Activated CD8-positive, alpha-beta memory T cell treated with anti-CD3 and anti-CD28 coated beads, Interleukin-2, amount 10 ng/mL, durations not matched to agents 7 days and 5 days (primary cell): ENCODE measurements around the gene CINP. TPM values are rescaled to one million over a fixed set of nuclear protein-coding genes. Genes with fewer than 3 reads are reported as not detected.
"Not testable (repeated sequence)": the region's sequence is repeated elsewhere in the genome, so short reads cannot be mapped to it uniquely, and the experiment has no call there.

ENCODE experiments used
- ATAC-seq: fragments of 150-1000 bp; cut with Tn5 transposase; one replicate; pipeline ENCODE4 v1.10.0; 2021; ENCODE audit warnings: moderate library complexity
- CTCF ChIA-PET: fragments of 350-600 bp; sonication (Branson Sonifier 250); formaldehyde crosslinking; loops from one replicate; lab custom pipeline; 2021; ENCODE audit warnings: antibody characterized with exemption; lab: Charles Lee
- DNase-seq: peaks from one replicate; pipeline ENCODE4 v3.0.0-alpha.2; 2020
- H3K27ac Mint-ChIP-seq: one replicate; pipeline ENCODE4 v1.8.0; 2021; ENCODE audit warnings: mild to moderate bottlenecking, mixed read lengths
- H3K27me3 Mint-ChIP-seq: one replicate; pipeline ENCODE4 v1.8.0; 2021; ENCODE audit warnings: mixed read lengths
- H3K36me3 Mint-ChIP-seq: one replicate; pipeline ENCODE4 v1.8.0; 2021; ENCODE audit warnings: mild to moderate bottlenecking, mixed read lengths
- H3K4me1 Mint-ChIP-seq: one replicate; pipeline ENCODE4 v1.8.0; 2021; ENCODE audit warnings: mixed read lengths
- H3K4me3 Mint-ChIP-seq: one replicate; pipeline ENCODE4 v1.8.0; 2021; ENCODE audit warnings: mild to moderate bottlenecking, moderate library complexity, mixed read lengths
- H3K9me3 Mint-ChIP-seq: one replicate; pipeline ENCODE4 v1.8.0; 2022; ENCODE audit warnings: low read depth, mixed read lengths
- total RNA-seq, 2 experiments: library from RNA; stranded (reverse); gene quantifications; one replicate each; pipeline ENCODE4 v1.2.3, GENCODE V29; 2021

CINP gene
- total RNA-seq, 2 experiments from 2014 or later = 34.1 to 38.9 TPM

DNA sequence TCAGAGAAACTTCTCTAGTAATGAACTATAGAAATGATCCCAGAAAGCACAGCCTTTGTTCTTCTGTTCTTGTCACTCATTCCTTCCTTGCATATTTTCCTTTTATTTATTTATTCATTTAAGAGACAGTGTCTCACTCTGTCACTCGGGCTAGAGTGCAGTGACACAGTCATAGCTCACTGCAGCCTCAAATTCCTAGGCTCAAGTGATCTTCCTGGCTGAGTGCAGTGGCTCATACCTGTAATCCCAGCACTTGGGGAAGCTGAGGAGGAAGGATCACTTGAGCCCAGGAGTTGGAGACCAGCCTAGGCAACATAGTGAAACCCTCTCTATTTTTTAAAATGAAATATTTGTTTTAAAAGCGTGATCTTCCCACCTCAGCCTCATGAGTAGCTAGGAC lies 11.6 kb upstream of the CINP start:
- Mint-ChIP-seq H3K4me3 (no peak overlapping the region), H3K27ac (no peak overlapping the region), H3K36me3 (peaks cover 5% of the 10 kb centered on the region), H3K4me1 (peaks cover 36% of the 10 kb centered on the region), H3K27me3 (no peaks in the 10 kb centered on the region), H3K9me3 (no peaks in the 10 kb centered on the region)
- no peak for ATAC-seq
- CTCF ChIA-PET = no interaction called here
- no peak for DNase-seq

DNA sequence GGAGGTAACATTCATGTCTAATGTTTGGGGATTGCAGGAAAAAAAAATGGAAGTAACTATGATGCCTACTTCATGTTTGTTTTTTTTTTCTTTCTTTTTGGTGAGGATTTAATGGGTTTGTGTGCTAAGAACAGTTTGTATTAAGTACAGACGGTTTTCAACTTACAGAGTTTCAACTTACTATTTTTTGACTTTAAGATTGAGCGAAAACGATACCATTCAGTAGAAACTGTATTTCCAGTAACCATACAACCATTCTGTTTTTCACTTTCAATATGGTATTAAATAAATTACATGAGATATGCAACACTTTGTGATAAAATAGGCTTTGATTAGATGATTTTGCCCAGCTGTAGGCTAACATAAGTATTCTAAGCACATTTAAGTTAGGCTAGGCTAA lies 10.4 kb upstream of the CINP start:
- Mint-ChIP-seq H3K27me3 (no peaks in the 10 kb centered on the region), H3K27ac (no peak overlapping the region), H3K4me1 (peaks cover 43% of the 10 kb centered on the region), H3K36me3 (peaks cover 3% of the 10 kb centered on the region), H3K4me3 (no peak overlapping the region), H3K9me3 (no peaks in the 10 kb centered on the region)
- CTCF ChIA-PET = no interaction called here
- ATAC-seq (no peak), DNase-seq (no peak)

DNA sequence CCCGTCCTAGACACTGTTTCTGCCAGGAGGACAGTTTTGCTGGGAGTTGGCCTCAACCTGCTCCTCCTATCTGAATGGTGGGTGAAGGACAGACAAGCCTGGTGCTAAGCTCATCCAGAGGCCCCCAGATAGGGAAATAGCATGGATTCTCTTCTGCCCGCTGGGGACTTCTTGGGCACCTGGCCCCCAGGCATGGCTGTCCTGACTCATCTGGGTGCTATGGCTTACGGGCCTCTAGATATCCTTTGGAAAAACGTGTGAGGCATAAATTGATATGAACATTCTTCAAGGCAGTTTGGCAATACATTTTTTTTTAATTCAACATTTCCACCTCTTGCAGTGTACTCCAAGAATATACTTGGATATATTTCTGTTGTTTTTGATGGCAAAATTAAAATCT lies 8.7 kb upstream of the CINP start:
- no peak overlapping the region for H3K27ac Mint-ChIP-seq
- no peaks in the 10 kb centered on the region for H3K27me3 Mint-ChIP-seq
- no peaks in the 10 kb centered on the region for H3K9me3 Mint-ChIP-seq
- no peak overlapping the region for H3K4me3 Mint-ChIP-seq
- no peaks in the 10 kb centered on the region for H3K36me3 Mint-ChIP-seq
- ATAC-seq (no peak), DNase-seq (no peak)
- CTCF ChIA-PET = no interaction called here
- H3K4me1 Mint-ChIP-seq = peaks cover 45% of the 10 kb centered on the region

DNA sequence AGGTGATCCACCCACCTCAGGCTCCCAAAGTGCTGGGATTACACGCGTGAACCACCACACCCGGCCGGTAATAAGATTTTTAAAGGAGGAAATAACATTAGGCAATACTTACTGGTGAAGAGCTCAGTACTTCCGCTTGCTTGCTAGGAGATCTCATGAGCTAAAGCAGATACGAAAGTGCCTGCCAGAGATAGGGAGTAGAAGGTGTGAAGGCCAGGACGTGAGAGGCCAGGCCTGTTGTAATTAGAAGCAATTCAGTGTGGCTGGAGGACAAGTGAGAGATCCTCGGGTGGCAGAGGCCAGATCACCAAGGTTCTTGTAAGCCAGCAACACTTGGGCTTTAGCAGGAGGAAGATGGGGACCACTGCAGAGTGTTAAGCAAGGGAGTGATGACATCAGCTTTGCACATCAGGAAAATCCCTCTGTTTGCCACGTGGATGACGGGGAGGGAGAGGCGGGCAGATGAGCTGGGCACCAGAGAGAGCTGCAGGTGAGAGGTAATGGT lies 7.7 kb upstream of the CINP start:
- no peak overlapping the region for H3K4me3 Mint-ChIP-seq
- H3K36me3 Mint-ChIP-seq = peaks cover 2% of the 10 kb centered on the region
- H3K27me3 Mint-ChIP-seq = no peaks in the 10 kb centered on the region
- CTCF ChIA-PET = no interaction called here
- no peak for DNase-seq
- no peak for ATAC-seq
- H3K9me3 Mint-ChIP-seq = no peaks in the 10 kb centered on the region
- H3K27ac Mint-ChIP-seq = no peak overlapping the region
- H3K4me1 Mint-ChIP-seq = peaks cover 40% of the 10 kb centered on the region

DNA sequence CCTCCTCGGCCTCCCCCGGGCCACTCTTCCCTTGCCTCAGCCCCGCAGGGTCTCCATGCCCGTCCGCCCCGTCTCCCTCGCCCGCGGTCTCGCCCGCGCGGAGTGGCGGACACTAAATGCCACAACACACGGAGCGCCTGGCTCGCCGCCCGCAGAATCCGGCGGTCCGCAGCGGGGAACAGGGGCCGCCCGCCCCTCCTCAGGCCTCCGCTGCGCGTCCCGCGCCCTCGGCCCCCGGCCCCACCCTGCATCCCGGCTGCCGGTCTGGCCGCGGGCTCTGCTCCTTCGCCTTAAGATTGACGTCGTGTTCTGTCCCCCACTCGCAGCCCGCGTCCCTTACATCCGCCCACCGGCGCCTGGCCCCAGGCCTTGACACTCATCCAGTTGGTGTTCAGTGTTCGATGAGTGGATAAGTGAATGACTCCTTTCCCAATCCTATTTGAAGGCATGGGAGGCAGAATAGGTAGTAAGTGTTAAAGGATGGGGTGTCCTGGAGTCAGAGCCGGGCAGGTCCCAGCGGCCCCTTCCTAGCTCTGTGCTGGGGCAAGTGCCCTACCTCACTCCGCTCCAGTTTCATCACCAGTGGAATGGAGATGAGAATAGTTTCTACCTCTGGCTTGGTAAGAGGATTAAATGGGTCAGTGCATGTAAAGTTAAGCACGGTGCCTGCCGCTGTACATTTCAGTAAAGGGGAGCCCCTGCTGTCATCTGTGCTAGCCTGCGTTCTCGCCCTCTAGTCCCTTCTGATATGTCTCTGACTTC lies 673 bp upstream of the CINP start:
- Mint-ChIP-seq H3K4me1 (peaks cover 35% of the 10 kb centered on the region), H3K27ac (peak overlapping the region; percentile 69), H3K27me3 (no peaks in the 10 kb centered on the region), H3K36me3 (peaks cover 5% of the 10 kb centered on the region), H3K4me3 (no peak overlapping the region), H3K9me3 (no peaks in the 10 kb centered on the region)
- CTCF ChIA-PET = interaction anchor here (0.8 to 1.6 kb wide), 6 partner anchors 12 to 75 kb away, joined by 3 to 7 read pairs (median 3); partner anchors contain the start of gene ZNF839
- DNase-seq (peak; percentile 54), ATAC-seq (peak; percentile 32)

DNA sequence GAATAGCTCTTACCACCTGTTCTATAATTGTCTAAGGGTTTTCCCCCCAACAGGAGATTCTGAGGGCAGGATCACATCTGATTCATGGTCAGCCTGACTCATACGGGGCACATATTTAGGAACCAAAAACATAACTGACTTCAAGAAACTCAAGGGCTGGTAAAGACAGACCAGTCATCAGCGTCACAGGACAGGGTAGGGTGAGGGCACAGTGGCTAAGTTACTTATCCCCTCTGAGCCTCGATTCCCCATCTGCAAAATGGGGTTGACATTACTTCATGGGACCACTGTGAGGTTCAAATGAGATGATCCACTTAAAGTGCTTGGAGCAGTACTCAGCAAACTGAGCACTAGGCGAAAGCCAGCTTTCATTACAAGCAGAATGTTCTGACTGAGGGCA lies 606 bp downstream of the CINP start:
- peak; percentile 63 for DNase-seq
- H3K4me3 Mint-ChIP-seq = no peak overlapping the region
- peak overlapping the region; percentile 93 for H3K27ac Mint-ChIP-seq
- peaks cover 15% of the 10 kb centered on the region for H3K36me3 Mint-ChIP-seq
- H3K27me3 Mint-ChIP-seq = no peaks in the 10 kb centered on the region
- peaks cover 23% of the 10 kb centered on the region for H3K4me1 Mint-ChIP-seq
- peak; percentile 40 for ATAC-seq
- CTCF ChIA-PET = interaction anchor here (0.8 to 1.6 kb wide), 8 partner anchors 40 to 232 kb away, joined by 3 to 7 read pairs (median 4); partner anchors contain the start of gene ZNF839
- no peaks in the 10 kb centered on the region for H3K9me3 Mint-ChIP-seq

DNA sequence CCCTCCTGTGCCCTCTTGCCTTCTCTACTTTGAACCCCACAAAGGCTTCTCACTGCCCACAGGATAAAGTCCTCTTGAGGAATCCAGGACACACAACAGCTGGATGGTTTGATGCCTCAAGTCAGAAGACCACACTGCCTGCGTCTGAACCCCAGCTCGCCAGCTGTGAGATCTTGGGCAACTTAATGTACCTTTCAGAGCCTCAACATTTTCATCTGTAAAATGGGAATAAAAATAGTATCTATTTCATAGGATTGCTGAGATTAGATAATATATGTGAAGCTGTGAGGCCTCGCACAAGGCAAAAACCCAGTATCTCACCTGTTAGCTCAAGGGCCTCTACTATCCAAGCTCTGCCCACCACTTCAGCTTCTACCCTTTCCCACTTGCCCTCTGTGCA lies 2.3 kb downstream of the CINP start:
- no peaks in the 10 kb centered on the region for H3K9me3 Mint-ChIP-seq
- CTCF ChIA-PET = interaction anchor here (1.4 kb wide), 1 partner anchor 164 kb away, joined by 3 read pairs; no protein-coding TSS in a partner anchor
- no peaks in the 10 kb centered on the region for H3K27me3 Mint-ChIP-seq
- H3K27ac Mint-ChIP-seq = no peak overlapping the region
- peaks cover 20% of the 10 kb centered on the region for H3K36me3 Mint-ChIP-seq
- DNase-seq (no peak), ATAC-seq (no peak)
- no peak overlapping the region for H3K4me3 Mint-ChIP-seq
- peaks cover 21% of the 10 kb centered on the region for H3K4me1 Mint-ChIP-seq

DNA sequence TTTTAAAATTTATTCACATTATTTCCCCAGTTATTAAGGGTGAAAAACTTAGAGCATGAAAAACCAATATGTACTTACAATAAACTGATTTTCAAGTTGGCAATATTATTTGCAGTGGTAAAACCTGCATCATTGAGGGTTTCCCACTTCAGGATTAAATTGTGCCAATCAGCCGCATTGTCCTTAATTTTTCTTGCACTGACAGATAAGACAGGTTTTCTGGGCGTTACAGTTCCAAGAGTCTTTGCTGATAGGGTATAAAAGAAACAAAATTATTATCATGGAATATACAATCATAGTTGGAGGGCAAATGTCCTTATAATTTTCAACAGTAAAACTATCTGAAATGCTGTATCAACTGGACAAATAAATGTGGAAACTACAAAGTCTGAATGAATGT lies 3.3 kb downstream of the CINP start:
- H3K9me3 Mint-ChIP-seq = no peaks in the 10 kb centered on the region
- CTCF ChIA-PET = no interaction called here
- no peak overlapping the region for H3K27ac Mint-ChIP-seq
- no peaks in the 10 kb centered on the region for H3K27me3 Mint-ChIP-seq
- H3K4me1 Mint-ChIP-seq = peaks cover 21% of the 10 kb centered on the region
- no peak overlapping the region for H3K4me3 Mint-ChIP-seq
- peaks cover 21% of the 10 kb centered on the region for H3K36me3 Mint-ChIP-seq
- ATAC-seq (no peak), DNase-seq (no peak)

DNA sequence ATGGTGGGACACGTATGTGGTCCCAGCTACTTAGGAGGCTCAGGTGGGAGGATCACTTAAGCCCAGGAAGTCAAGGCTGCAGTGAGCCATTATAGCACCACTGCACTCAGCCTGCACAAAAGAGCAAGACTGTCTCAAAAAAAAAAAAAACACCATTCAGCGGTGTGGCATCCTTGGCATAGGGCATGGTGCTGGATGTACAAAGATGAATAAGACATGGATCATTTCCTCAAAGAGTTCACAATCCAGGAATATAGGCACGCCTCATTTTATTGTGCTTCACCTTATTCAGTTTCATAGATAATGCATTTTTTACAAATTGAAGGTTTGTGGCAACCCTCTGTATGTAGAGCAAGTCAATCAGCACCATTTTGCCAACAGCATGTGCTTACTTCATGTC lies 6.4 kb downstream of the CINP start:
- CTCF ChIA-PET = no interaction called here
- no peaks in the 10 kb centered on the region for H3K9me3 Mint-ChIP-seq
- DNase-seq = no peak
- ATAC-seq = no peak
- no peak overlapping the region for H3K4me3 Mint-ChIP-seq
- no peaks in the 10 kb centered on the region for H3K27me3 Mint-ChIP-seq
- H3K36me3 Mint-ChIP-seq = peaks cover 27% of the 10 kb centered on the region
- H3K27ac Mint-ChIP-seq = no peak overlapping the region
- H3K4me1 Mint-ChIP-seq = peaks cover 13% of the 10 kb centered on the region

DNA sequence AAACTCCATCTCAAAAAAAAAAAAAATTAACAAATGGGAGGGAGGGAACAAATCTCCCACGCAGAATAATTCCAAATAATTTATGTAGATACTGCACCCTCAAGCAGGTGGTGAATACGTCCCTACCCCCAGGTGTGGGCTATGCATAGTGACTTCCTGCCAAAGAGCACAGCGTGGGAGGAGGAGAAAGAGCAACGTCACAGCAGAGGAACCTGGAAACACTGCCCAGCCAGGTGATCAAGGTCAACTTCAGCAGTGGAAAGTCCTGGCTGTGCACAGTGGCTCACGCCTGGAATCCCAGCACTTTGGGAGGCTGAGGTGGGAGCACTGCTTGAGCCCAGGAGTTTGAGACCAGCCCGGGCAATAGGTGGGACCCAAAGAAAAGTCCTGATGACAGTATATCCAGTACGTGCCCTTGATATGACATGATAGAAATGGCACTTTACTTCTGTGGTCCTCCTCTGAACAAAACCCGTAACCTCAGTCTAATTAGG lies 9.5 kb downstream of the CINP start:
- Mint-ChIP-seq H3K27ac (no peak overlapping the region), H3K9me3 (no peaks in the 10 kb centered on the region), H3K4me1 (peaks cover 1% of the 10 kb centered on the region), H3K36me3 (peaks cover 42% of the 10 kb centered on the region), H3K27me3 (no peaks in the 10 kb centered on the region), H3K4me3 (no peak overlapping the region)
- DNase-seq (no peak), ATAC-seq (no peak)
- CTCF ChIA-PET = interaction anchor here (0.8 to 1.5 kb wide), 2 partner anchors 16 to 39 kb away, joined by 3 to 4 read pairs; no protein-coding TSS in a partner anchor

DNA sequence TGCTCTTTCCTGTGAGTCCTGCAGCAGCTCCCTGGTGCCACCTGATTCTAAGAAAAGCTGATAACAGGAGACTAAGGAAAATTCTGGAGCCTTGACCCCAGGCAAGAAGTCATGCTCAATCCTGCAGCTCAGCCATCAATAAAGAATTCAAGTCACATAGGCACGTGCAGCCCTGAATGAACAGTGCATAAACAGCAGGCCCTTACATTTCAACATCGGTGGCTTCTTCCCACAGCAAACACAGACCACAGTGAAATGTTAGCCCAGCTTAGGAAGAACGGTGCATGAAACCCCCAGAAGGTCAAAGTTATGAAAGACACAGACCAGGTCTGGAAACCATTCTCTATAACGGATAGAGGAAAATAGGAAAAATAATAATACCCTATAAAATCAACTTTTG lies 10.5 kb downstream of the CINP start:
- ATAC-seq (no peak), DNase-seq (no peak)
- no peaks in the 10 kb centered on the region for H3K27me3 Mint-ChIP-seq
- H3K4me3 Mint-ChIP-seq = no peak overlapping the region
- H3K36me3 Mint-ChIP-seq = peaks cover 39% of the 10 kb centered on the region
- CTCF ChIA-PET = no interaction called here
- no peaks in the 10 kb centered on the region for H3K9me3 Mint-ChIP-seq
- H3K27ac Mint-ChIP-seq = no peak overlapping the region
- peaks cover 1% of the 10 kb centered on the region for H3K4me1 Mint-ChIP-seq

DNA sequence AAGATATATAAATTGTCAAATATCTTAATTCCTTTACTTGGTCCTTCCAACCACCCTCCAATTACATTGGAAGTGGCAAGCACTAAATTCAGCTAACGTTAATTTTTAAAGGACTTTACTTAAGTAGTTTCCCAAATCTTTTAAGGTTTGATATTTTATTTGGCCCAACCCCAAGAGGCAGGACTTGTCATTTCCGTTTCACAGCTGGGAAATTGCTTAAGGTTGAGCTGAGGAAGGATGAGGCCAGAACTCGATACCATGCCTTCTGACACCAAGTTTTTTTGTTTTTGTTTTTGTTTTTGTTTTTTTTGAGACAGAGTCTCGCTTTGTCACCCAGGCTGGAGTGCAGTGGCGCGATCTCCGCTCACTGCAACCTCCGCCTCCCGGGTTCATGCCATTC lies 11.1 kb downstream of the CINP start:
- not testable (repeated sequence) for H3K27ac Mint-ChIP-seq, H3K27me3 Mint-ChIP-seq, H3K9me3 Mint-ChIP-seq, H3K4me3 Mint-ChIP-seq, ATAC-seq, H3K4me1 Mint-ChIP-seq, DNase-seq
- peaks cover 41% of the 10 kb centered on the region for H3K36me3 Mint-ChIP-seq
- CTCF ChIA-PET = interaction anchor here (1.3 kb wide), 1 partner anchor 12 kb away, joined by 4 read pairs; the partner anchor contains the start of genes CINP and TECPR2

DNA sequence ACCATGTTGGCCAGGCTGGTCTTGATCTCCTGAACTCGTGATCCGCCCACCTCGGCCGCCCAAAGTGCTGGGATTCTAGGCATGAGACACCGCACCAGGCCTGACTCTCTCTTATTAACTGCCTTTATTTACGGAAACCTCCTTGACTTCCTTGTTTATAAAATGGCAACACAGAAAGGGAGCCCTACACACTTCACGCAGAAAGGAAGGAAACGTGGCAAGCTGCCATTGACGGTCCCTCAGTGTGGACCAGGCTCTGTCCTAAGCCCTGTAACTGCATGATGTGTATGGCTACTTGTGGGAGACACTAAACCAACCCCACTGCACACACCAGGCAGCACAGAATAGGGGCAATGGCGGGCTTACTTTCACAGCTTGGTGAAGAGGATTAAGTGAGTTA lies 11.7 kb downstream of the CINP start:
- Mint-ChIP-seq H3K27ac (no peak overlapping the region), H3K36me3 (peaks cover 40% of the 10 kb centered on the region), H3K4me3 (no peak overlapping the region), H3K4me1 (no peaks in the 10 kb centered on the region), H3K9me3 (no peaks in the 10 kb centered on the region), H3K27me3 (no peaks in the 10 kb centered on the region)
- DNase-seq (no peak), ATAC-seq (no peak)
- CTCF ChIA-PET = interaction anchor here (1.3 kb wide), 1 partner anchor 12 kb away, joined by 4 read pairs; the partner anchor contains the start of genes CINP and TECPR2

DNA sequence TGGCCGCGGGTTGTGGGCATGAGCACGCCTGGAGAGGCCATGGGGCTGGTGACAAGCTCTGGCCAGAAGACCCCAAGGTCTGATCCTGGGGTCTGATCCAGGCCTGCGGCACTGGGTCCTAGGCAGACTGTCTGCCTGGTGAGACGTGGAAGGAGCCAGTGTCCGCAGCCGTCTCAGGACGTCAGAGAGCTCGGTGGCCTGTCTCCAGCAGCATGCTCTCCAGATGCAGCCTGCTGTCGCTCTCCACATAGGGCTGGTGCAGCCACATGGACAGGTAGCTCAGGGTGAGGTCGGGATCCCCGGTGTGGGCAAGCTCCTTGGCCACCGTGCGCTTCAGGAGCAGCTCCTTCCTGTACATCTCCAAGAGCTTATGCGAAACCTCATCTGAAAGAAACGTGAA lies 14.3 kb downstream of the CINP start:
- no peak overlapping the region for H3K27ac Mint-ChIP-seq
- H3K27me3 Mint-ChIP-seq = no peaks in the 10 kb centered on the region
- peaks cover 36% of the 10 kb centered on the region for H3K36me3 Mint-ChIP-seq
- ATAC-seq (no peak), DNase-seq (no peak)
- CTCF ChIA-PET = no interaction called here
- H3K9me3 Mint-ChIP-seq = no peaks in the 10 kb centered on the region
- no peaks in the 10 kb centered on the region for H3K4me1 Mint-ChIP-seq
- no peak overlapping the region for H3K4me3 Mint-ChIP-seq
